HG03108 (cell line): Measurements from ENCODE around the gene PHF19.

Experiments
- ATAC-seq: cut with Tn5 transposase; IDR thresholded peaks from one replicate; pipeline ENCODE4 v1.9.1; 2021; ENCODE audit warnings: moderate library complexity; ENCODE audit not compliant: unreplicated experiment

PHF19 gene

DNA sequence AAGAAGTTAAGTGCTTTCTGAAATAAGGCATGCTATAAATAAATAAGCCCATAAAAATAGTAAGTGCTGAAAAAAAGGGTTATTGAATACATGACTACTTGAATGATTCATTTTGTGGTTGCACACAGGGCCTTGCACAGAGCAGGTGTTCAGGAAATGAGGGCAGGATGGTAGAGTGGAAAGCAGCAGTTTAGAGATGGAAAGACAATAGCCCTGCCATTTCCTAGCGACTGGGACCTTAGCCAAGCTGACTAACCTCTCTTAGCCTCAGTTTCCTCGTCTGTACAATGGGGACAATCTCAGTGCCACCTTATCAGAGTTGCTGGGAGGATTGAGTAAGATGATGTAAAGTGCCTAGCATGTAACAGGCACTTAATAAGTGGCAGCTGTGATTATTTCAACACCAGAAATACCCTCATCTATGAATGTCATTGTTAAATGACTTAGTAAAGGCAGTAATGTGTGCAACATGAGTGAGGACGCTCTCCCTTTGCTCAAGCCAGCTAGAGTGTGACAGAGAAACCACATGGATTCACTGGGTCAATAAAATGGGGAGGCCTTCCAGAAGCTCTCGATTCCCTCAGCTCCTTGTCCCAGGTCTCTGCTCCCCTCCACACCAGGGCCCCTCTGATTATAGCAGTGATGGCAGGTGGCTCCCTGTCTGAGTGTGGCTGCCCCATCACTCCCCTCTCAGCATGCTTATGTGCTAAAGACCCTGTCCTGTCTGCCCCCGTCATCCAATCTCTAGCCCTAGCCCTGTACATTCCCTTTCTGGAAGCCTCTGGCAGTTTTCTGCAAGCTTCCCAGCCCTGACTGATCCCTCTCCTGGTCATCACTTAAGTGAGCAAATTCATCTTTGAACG lies 16.0 kb upstream of the PHF19 start:
- peak; percentile 53 for ATAC-seq

GRCh38 chr9:120891884-120892747 lies 15.1 kb upstream of the PHF19 start:
- ATAC-seq, result peak; percentile 27

DNA sequence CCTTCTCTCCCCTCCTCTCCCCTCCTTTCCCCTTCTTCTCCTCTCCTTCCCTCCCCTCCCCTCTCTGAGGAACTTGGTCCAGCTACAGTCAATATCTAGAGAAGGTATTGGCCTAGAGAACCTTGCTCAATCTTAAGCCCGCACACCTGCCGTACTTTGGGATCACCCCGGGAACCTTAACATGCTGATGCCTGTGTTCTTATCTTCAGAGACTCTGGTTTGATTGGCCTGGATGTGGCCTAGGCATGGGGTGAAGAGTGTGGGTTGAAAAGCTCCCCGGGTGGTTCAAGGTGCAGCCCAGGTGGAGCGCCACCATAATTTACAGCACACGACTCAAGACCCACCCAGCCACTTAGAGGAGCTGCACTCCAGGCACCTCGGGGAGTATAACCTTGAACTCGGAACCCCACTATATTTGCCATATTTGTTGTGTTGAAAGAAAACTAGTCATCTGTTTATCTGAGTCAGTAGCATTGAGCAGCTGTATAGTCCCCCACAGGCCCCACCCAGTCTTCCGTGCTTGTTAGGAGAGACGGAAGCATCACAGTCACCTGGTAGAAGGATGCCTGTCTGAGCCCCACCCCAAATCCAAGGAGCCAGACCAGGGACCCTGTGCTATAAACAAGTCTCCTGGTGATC lies 14.4 kb upstream of the PHF19 start:
- ATAC-seq, result no peak

DNA sequence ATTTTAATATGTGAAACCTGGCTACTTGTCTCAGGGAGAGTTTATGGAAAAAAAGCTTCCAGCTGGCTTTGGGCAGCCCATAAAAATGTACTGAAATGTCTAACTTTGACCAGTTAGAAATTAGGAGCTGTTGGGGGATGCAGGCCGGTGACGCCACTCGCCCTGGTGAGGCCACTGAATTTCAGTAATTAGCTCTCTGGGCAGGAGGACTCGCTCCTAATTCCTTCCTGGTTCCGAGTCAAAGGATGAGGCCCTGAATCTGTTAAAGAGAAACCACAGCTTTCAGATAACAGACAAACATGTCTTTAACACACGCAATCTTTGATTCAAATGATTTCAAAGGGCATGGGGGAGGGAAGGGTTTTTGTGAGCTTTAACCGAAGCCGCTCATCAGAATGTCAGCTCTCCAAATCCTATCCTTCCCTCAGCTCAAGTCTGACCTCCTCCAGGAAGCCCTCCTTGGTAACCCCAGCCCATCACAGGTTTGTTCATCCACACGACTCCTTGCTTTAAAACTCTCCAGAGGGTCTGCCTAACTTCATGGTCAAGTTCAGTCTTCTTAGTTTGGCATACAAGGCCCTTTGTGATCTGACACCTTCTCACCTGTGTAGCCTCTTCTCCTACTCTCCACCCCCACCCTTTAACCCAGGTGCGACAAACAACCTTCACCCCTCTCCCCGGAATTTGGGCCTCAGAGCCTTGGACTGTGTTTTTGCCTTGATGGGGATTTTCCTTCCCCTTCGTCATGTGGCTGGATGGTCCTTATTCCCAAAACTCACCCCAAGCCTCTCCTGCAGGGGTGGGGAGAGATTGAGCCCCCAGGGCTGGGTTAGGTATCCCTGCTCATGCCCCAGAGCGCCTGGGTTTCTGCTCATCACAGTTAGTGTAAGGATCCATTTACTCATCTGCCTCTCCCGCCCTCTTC lies 13.6 kb upstream of the PHF19 start:
- ATAC-seq, result no peak

DNA sequence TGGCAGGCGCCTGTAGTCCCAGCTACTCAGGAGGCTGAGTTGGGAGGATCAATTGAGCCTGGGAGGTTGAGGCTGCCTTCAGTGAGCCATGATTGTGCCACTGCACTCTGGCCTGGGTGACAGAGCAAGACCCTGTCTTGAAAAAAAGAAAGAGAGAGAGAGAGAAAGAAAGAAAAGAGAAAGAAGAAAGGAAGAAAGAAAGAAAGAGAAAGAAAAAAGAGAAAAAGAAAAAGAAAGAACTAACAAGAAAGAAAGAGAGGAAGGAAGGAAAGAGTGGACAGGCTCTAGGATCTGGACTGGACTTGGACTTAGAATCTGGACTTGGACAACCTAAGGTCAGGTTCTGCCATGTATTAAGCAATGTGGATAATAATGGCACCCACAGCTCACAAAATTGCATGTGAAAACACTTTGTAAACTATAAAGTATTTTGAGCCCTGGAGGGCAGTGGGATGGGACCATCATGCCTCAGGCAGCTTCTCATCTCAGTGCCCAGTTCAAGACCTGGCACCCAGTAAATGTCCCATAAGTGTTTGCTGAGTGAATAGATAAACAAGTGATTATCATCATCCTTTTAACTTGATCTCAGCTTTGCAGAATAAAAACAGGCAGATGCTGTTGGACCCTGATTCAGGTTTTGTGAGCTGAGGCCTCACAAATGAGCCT lies 12.8 kb upstream of the PHF19 start:
- no peak for ATAC-seq

DNA sequence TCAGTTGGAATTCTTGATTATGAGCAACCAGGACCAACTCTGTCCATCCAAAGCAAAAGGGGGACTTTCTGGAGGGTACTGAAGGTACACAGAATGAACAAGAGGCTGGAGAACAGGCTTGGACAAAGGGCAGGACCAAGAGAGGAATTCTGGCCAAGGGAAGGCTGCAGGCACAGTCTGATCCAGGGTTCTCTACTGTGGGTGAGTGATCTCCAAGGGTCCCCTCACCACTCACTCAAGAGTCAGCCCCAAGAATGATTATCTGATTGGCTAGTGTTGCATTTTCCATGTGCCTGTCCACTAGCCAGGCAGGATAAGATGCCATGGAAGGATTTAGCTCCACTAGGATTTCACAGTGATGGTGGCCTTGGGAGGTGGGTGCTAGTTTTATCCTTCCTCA lies 11.6 kb upstream of the PHF19 start:
- ATAC-seq, result no peak

GRCh38 chr9:120886490-120886967 lies 9.5 kb upstream of the PHF19 start:
- no peak for ATAC-seq

DNA sequence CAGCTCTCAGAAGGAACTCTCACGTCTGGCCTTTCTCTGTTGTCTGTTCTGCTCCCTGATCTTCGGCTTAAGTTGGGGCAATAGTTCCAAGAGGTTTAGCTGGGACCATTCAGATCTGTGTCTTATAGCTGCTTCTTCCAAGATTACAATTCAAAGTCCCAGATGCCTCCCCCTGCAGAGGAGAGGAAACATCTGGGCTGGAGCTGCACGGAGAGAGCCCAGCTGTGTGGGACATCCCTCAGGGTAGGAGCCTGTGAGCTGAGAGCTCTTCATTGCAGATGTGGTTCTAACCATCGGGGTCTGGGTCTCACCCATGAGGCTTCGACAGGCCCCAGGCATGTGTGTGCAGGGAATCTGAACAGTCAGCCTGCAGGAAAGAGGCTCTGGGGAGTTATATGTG lies 9.0 kb upstream of the PHF19 start:
- ATAC-seq, result no peak

GRCh38 chr9:120885457-120885856 lies 8.5 kb upstream of the PHF19 start:
- ATAC-seq, result no peak

GRCh38 chr9:120883608-120883996 lies 6.6 kb upstream of the PHF19 start:
- no peak for ATAC-seq

DNA sequence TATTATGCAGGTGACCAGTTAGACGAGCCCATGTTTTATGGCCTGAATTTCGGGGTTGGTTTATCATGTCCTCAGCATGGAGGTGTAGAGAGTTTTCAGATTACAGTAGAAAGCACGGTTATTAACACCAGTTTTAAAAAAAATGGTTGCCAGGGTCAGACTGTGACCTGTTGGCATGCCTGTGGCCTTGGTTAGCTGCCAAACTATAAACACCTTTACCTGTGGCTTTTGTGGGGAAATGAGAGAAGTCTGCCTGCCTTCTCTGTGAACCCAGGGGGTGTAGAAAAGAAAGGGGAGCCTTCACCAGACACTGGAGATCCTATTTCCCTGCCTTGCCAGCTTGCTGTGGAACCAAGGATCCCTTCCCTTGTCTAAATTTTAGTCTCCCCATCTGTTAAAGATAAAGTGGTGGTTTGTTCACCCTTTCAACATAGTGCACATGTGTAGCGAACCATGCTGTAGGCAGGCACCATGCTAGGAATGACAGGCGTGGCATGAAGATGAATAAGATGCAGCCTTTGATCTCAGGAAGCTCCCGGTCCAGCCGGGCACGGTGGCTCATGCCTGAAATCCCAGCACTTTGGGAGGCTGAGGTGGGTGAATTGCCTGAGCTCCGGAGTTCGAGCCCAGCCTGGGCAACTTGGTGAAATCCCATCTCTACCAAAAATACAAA lies 6.1 kb upstream of the PHF19 start:
- no peak for ATAC-seq

DNA sequence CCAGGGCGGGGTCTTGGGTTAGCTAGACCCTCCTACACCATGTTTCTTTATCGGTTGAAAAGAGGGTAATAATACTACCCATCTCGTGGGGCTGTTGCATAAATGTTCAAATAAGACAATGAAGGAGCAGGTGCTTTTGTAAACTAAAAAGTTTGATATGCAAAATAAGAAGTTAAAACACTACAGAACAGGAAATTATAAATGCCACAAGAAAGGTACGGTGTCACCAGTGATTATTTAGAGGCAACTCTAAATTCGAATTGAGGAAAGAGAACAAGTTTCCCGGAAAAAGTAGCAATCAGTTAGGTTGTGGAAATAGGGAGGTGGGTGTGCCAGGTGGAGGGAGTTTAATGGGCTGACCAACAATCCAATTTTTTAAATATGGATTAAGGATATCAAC lies 2.5 kb upstream of the PHF19 start:
- no peak for ATAC-seq

- ATAC-seq, result no peak
These were observed 1.5 kb upstream of the PHF19 start for GRCh38 chr9:120878188-120879130.

DNA sequence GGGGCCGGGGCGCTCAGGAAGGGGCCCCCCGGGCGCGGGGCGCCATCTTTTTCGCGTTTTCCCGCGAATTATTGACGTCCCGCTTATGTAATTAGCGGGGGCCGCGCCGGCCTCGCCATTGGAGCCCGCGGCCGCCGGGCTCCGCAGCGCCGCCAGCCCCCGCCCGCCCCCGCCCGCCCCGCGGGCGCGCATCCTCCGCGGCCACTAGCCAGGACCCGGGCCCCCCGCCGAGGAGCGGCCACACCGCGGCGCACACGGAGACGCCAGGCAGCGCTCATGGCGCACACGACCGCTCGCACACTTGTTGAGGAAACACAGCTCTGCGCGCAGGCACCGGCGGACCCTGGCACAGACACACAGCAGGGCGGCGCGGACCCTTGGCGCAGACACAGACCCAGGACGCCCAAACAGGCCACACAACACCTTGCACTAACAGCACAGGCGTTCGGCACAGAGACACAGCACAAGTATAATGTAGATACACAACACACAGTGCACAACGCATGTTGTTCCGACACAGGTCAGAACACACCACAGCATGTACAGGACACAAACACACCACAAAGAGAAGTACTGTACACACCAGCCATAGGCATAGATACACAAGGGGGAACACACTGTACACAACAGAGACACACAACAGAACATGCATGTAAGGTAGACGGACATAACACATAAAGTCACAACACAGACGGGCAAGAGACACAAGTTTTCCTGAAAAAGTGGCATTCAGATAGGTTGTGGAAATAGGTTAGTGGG lies 467 bp upstream of the PHF19 start:
- ATAC-seq, result peak; percentile 29

- peak; percentile 56 for ATAC-seq
These were observed 790 bp downstream of the PHF19 start for GRCh38 chr9:120875954-120876841.

DNA sequence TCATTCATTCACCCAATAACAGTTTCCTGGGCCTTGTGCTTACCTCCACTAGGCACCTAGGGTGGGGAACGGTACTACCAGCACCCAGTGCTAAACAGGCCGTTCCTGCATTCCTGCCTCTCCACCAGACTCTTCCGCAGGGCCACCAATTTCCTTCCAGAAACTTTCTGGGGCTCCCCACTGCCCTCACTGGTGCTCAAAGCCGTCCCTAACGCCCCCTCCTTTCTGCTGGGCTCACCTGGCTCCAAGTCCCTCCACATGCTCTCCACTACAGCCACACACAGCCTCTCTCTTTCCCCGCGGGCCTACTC lies 1.4 kb downstream of the PHF19 start:
- ATAC-seq, result no peak

GRCh38 chr9:120875195-120875565 lies 1.8 kb downstream of the PHF19 start:
- ATAC-seq, result no peak
